ELR (cell line): ENCODE measurements around the gene ASPHD2.
"Not testable (repeated sequence)": the region's sequence is repeated elsewhere in the genome, so short reads cannot be mapped to it uniquely, and the experiment has no call there.

Source experiments
- DNase-seq: peaks from one replicate; pipeline ENCODE4 v3.0.0-alpha.2; 2015; ENCODE audit warnings: low read depth

The ASPHD2 gene

DNA sequence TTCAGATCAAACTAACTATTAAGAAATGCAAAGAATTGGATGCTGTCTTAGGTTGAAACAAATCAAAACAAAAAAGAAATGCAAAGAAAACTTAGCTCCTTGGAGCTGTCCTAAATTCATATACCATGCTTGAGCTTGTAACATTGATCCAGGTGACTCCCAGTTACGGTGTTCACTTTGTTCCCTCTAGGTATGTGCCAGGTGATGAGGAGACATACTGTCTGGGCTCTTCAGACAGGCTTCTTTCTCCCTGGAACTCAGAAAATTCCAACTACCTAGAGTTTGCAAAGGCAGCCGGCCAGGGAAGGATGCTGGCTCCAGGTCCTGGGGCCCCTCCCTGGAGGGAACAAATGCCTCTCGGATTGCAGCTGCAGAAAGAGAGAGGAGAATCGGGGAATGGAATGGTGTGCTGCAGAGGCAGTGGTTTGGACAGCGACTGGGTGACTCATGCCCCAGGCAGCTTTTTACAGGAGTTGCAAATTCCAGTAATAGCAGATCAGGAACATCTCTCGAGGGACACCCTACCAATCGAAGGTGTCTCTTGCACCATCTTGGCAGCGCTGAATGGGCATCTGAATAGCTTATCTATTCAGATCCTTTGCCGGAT lies 12.3 kb upstream of the ASPHD2 start:
- peak; percentile 67 for DNase-seq

- no peak for DNase-seq
Measured at GRCh38 chr22:26417406-26417805, 11.7 kb upstream of the ASPHD2 start.

DNA sequence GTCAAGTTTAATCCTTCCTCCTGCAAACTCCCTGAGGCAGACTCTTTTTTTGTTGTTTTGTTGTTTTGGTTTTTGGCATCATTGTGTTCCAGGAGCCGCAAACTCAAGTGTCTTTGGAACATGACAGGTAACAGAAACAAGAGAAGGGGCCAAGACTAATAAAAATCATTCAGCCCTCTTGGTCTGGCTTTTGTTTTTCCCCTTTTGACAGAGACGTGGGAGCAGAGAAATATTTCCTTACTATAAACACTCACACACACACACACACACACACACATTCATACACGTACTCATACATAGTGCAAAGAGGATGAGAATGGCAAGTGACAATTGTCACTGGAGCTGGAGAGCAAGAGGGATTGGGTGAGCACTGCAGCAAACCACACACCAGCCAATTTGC lies 10.4 kb upstream of the ASPHD2 start:
- no peak for DNase-seq

- no peak for DNase-seq
Measured at GRCh38 chr22:26426924-26427323, 2.1 kb upstream of the ASPHD2 start.

DNA sequence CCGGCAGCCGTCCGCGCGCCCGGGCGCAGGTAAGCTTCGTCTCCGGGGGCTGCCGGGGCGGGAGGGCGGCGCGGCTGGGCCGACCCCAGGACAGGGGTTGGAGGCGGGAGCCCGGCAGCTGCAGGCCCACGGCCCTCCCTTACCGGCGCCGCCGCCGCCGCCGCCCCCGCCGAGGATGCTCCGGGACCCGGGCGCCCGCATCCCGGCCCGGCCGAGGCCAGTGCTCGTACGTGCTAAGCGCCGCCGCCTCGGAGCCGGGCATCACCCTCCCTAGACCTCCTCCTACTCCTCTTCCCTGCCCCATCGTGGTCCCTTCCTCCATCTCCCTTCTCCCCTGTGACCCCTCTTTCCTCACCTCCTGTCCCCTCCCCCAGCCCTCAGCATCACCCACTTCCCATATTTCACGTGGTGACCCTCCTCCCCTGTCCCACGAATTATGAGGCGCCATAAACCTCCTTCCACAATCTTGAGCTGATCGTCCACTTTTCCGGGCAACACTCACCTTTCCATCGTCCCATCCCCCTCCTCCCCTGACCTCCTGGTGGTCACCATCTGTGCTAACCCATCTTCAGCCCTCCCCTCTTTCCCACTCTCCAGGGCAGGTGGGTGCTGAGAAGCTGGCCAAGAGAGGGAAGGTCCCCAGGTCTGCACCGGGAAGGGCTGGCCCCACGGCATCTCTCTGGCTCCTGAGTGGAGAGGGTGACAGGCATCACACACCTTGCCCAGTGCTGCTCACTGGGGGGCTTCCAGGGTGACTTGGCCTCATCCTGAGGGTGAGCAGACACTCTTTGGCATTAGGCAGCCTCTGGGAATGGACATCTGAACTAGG lies 612 bp downstream of the ASPHD2 start:
- peak; percentile 6 for DNase-seq

DNA sequence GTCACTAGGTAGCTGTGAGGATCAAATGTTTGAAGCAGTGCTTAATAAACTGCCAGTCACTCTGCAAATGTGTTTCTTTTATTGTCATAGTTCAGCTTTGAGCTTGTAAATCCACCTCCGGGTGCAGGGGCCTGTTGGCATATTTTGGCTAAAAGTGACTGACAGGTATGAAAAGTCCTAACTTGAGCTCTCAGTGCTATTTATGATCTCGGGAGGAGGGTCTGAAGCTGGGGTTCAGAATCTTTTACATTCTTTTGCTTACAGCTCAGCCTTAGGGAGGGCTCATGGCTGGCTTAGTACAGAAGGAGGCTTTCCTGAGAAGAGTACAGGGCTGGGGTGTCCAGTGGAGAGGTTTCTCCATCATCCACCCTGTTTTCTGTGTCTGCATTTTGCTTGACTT lies 1.5 kb downstream of the ASPHD2 start:
- no peak for DNase-seq

DNA sequence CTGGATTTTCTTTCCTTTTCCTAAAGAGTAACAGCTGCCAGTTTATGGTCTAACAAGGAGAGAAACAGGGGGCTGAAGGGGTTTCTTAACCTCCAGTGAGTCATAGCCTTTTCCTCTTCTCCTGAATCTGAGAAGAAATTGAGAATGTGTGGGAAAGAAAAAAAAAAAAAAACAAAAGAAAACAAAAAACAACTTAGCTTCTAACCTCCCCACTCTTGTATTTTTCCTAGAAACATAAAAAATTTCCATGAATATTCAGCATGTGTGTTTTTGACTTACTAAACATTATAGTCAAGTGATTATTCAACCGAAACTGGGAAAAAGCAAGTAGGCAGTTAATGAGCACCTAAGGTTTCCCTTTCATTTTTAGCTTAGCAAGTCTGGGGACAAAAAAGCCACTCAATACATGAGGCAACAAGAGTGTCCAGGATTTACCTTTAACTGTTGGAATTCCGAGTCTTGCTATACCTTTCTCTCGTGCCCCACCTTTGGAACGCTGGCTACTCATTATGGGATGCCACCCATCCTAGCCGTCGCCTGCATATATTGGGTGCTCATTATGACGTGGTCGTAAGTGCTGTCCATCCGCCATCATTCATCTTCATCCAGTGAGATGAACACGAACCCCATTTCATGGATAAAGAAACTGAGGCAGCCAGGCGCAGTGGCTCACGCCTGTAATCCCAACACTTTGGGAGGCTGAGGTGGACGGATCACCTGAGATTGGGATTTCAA lies 2.4 kb downstream of the ASPHD2 start:
- DNase-seq = peak; percentile 32

GRCh38 chr22:26432619-26433311 lies 3.7 kb downstream of the ASPHD2 start:
- DNase-seq = no peak

DNA sequence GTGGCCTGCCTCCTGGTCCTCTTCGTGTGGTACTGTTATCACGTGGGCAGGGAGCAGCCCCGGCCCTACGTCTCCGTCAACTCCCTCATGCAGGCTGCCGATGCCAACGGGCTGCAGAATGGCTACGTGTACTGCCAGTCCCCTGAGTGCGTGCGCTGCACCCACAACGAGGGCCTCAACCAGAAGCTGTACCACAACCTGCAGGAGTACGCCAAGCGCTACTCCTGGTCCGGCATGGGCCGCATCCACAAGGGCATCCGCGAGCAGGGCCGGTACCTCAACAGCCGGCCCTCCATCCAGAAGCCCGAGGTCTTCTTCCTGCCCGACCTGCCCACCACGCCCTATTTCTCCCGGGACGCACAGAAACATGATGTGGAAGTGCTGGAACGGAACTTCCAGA lies 4.7 kb downstream of the ASPHD2 start:
- DNase-seq = no peak

DNA sequence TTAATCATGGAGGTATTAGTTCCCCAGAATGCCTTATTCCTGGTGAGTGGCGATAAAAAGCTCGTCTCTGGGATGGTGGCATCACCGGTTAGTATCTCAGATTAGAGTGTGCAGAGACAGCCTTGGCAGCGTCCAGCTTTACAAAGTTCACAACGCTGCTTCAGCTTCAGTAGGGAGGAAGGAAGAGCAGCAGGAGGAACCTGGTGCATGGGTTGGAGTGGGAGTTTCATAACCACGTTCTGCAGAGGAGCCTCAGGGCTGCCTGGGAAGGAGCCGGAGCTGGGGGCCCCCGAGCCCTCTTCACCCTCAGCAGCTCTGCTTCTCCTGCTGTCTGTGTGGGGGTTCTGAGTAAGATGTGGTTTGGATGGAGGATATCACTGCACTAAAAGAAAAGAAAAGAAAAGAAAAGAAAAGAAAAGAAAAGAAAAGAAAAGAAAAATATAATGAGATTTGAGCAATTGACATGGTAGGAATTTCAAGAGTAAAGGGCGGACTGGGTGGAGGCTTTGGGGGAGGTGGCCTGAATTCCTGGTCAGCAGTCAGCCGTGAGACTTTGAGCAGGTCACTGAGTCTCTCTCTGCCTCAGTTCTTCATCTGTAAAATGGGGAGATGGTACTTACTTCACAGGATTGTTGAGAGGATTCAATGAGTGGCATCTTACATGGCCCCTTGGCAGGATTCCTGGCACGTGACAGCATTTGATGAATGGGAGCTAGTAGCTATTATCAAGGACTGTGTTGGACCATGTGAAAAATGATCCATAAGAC lies 6.5 kb downstream of the ASPHD2 start:
- DNase-seq = no peak

- no peak for DNase-seq
Measured at GRCh38 chr22:26436903-26437515, 7.9 kb downstream of the ASPHD2 start.

GRCh38 chr22:26437694-26438392 lies 8.8 kb downstream of the ASPHD2 start:
- DNase-seq = no peak

DNA sequence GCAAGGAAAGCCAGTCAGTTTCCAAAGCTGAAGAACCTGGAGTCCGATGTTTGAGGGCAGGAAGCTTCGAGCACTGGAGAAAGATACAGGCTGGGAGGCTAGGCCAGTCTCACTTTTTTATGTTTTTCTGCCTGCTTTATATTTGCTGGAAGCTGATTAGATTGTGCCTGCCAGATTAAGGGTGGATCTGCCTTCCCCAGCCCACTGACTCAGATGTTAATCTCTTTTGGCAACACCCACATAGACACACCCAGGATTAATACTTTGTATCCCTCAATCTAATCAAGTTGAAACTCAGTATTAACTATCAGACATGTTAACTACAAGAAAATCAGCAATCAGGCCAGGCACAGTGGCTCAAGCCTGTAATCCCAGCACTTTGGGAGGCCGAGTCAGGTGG lies 9.7 kb downstream of the ASPHD2 start:
- not testable (repeated sequence) for DNase-seq

- DNase-seq = no peak
Measured at GRCh38 chr22:26439559-26439958, 10.5 kb downstream of the ASPHD2 start.

DNA sequence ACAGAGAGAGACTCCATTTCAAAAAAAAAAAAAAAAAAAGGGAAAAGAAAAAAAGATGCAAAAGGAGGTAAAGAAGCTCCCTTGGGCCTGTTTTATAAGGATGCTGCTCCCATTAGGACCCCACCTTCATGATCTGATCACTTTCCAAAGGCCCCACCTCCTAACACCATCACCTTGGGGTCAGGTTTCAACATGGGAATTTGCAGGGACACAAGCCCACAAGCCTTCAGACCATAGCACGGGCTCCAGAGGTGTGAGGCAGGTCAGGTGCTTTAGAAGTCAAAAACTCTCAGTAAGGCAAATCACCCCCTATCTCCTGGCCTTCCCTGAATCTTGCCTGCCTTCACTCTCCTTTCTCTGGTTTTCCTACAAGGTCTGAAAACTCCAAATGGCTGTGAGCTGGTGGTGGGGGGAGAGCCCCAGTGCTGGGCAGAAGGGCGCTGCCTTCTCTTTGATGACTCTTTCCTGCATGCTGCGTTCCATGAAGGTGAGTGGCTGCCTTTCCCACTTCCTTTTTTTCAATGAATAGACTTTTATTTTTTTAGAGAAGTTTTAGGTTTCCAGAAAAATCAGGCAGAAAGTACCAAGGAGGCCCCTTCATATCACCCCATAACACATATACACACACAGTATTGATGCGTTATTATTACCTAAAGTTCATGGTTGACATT lies 13.2 kb downstream of the ASPHD2 start:
- peak; percentile 62 for DNase-seq

- DNase-seq = no peak
Measured at GRCh38 chr22:26443901-26444690, 15.0 kb downstream of the ASPHD2 start.

- no peak for DNase-seq
Measured at GRCh38 chr22:26444777-26445176, 15.7 kb downstream of the ASPHD2 start.

GRCh38 chr22:26445577-26446275 lies 16.7 kb downstream of the ASPHD2 start:
- DNase-seq = no peak
